K562 (cell line): Measurements from ENCODE around the gene TAS2R4. TPM values are rescaled to one million over a fixed set of nuclear protein-coding genes. Genes with fewer than 3 reads are reported as not detected.

Experiments used
- ARID2 ChIP-seq: fragments of 450-650 bp; IDR thresholded peaks from 2 replicates; pipeline ENCODE4 v1.6.1; 2017; ENCODE audit warnings: antibody characterized with exemption, mild to moderate bottlenecking
- ATF2 ChIP-seq: sonication (generic); formaldehyde crosslinking; IDR thresholded peaks from 2 replicates; pipeline ENCODE4 v1.8.1; 2022; ENCODE audit warnings: missing genetic modification reagents
- CHD2 ChIP-seq: IDR thresholded peaks from 2 replicates; pipeline ENCODE4 v1.6.1; 2011; ENCODE audit warnings: low read depth, low read length
- GTF2A2 ChIP-seq: IDR thresholded peaks from 2 replicates; pipeline ENCODE4 v1.6.1; 2016; ENCODE audit warnings: mild to moderate bottlenecking, missing genetic modification characterization, missing compliant biosample characterization
- HNRNPL ChIP-seq: fragments of 200-400 bp; formaldehyde crosslinking; IDR thresholded peaks from 2 replicates; pipeline ENCODE4 v1.6.1; 2017; ENCODE audit warnings: low read depth, mild to moderate bottlenecking, low read length
- LARP7 ChIP-seq: fragments of 450-650 bp; IDR thresholded peaks from 2 replicates; pipeline ENCODE4 v1.6.1; 2016
- MTF1 ChIP-seq: fragments of 250-450 bp; sonication (Bioruptor Pico); IDR thresholded peaks from 2 replicates; pipeline ENCODE4 v1.9.0; 2021; ENCODE audit warnings: moderate library complexity, mild to moderate bottlenecking, inconsistent platforms, borderline replicate concordance
- NR0B1 ChIP-seq: fragments of 450-650 bp; IDR thresholded peaks from one replicate; pipeline ENCODE4 v1.6.1; 2018; ENCODE audit warnings: mild to moderate bottlenecking, moderate library complexity; ENCODE audit not compliant: partially characterized antibody
- PHB2 ChIP-seq: fragments of 450-650 bp; IDR thresholded peaks from 2 replicates; pipeline ENCODE4 v1.6.1; 2017; ENCODE audit warnings: low read depth
- SMARCC2 ChIP-seq: fragments of 450-650 bp; IDR thresholded peaks from 2 replicates; pipeline ENCODE4 v1.6.1; 2017; ENCODE audit warnings: antibody characterized with exemption, moderate library complexity, mild to moderate bottlenecking, low read depth
- TEAD1 ChIP-seq, 2 experiments: fragments of 450-650 bp in 1 of 2; sonication (generic) in 1 of 2; formaldehyde crosslinking; IDR thresholded peaks; 2 replicates each; pipeline versions ENCODE4 v1.4.0 to v1.8.0; 2020 to 2022; ENCODE audit warnings: mild to moderate bottlenecking in 2 of 2, missing genetic modification reagents in 1 of 2
- TGIF2 ChIP-seq: sonication (generic); formaldehyde crosslinking; IDR thresholded peaks from 2 replicates; pipeline ENCODE4 v1.8.1; 2022; ENCODE audit warnings: mild to moderate bottlenecking, missing genetic modification reagents, moderate library complexity
- TOE1 ChIP-seq, 2 experiments: fragments of 450-650 bp in 1 of 2; sonication (generic) in 1 of 2; formaldehyde crosslinking in 1 of 2; IDR thresholded peaks; 2 replicates each; pipeline versions ENCODE4 v1.7.1 to v1.8.0; 2016 to 2022; ENCODE audit warnings: borderline replicate concordance in 2 of 2, mild to moderate bottlenecking in 2 of 2, antibody characterized with exemption in 1 of 2, inconsistent platforms in 1 of 2, low read depth in 1 of 2, missing genetic modification reagents in 1 of 2, moderate library complexity in 1 of 2
- ZNF239 ChIP-seq: fragments of 250-450 bp; sonication (Bioruptor Pico); IDR thresholded peaks from 2 replicates; pipeline ENCODE4 v1.4.0; 2020; ENCODE audit warnings: mild to moderate bottlenecking
- ZNF41 ChIP-seq: fragments of 250-450 bp; sonication (Bioruptor Pico); conservative IDR thresholded peaks from 2 replicates; pipeline ENCODE4 v1.4.0; 2020; ENCODE audit warnings: mild to moderate bottlenecking
- ZNF707 ChIP-seq: fragments of 250-450 bp; sonication (Bioruptor Pico); conservative IDR thresholded peaks from 2 replicates; pipeline ENCODE4 v1.8.0; 2022; ENCODE audit warnings: inconsistent platforms, mild to moderate bottlenecking, moderate library complexity
- ZNF780A ChIP-seq: fragments of 250-450 bp; sonication (Bioruptor Pico); IDR thresholded peaks from 2 replicates; pipeline ENCODE4 v1.5.0; 2021; ENCODE audit warnings: mild to moderate bottlenecking
- polyA plus RNA-seq, 8 experiments: library from polyadenylated mRNA; depleted of rRNA in 4 of 8; stranded (reverse) in 5 of 8; unstranded in 3 of 8; fragments of >200 nt; fragmentation: Nextera tagmentation in 2 of 8; fragmentation: Illumina TruSeq in 1 of 8; extraction: Ambion mirVana in 2 of 8; extraction: Trizol in 1 of 8; gene quantifications; 2 replicates each; pipeline versions ENCODE4 v1.2.1 to v1.2.3, GENCODE V29; 2011 to 2014; ENCODE audit warnings: inconsistent platforms in 1 of 8, missing spikeins in 1 of 8
- total RNA-seq, 7 experiments: library from RNA; depleted of rRNA in 6 of 7; stranded (reverse); fragments of >200 nt in 6 of 7; fragmentation: Illumina TruSeq in 2 of 7; extraction: Trizol in 2 of 7; gene quantifications; 2 replicates each; pipeline versions ENCODE4 v1.2.1 to v1.2.3, GENCODE V29; 2011 to 2021; ENCODE audit warnings: low replicate concordance in 1 of 7
- TF ChIP-seq, protein P1 (sequence below): sonication (generic); formaldehyde crosslinking; IDR thresholded peaks from 2 replicates; pipeline ENCODE4 v1.8.0; 2023; ENCODE audit warnings: missing genetic modification reagents, mild to moderate bottlenecking, borderline replicate concordance
- TF ChIP-seq, protein P2 (sequence below): fragments of 250-450 bp; sonication (Bioruptor Pico); IDR thresholded peaks from 2 replicates; pipeline ENCODE4 v1.8.0; 2021; ENCODE audit warnings: borderline replicate concordance, mild to moderate bottlenecking, moderate library complexity; ENCODE audit not compliant: poor library complexity, severe bottlenecking

The TAS2R4 gene
- total and polyA plus RNA-seq, 9 of the 15 experiments (the other 6 are each of a cell fraction or from before 2014, with no cell fraction given) = 0.04 to 2.1 (median 0.68) TPM

- TF ChIP-seq ZNF41 (CRISPR knock-in tag) (no peak), ATF2 (CRISPR knock-in tag) (no peak), SMARCC2 (no peak), ZNF780A (CRISPR knock-in tag) (no peak), TGIF2 (CRISPR knock-in tag) (no peak), TEAD1 (CRISPR knock-in tag; IDR thresholded peaks at IDR 0.05) (no peak; a peak in 1 of 4 replicates), NR0B1 (no peak), MTF1 (CRISPR knock-in tag) (no peak), GTF2A2 (tag) (no peak), PHB2 (0 out of 2 replicates have a peak, but pooled peaks have one; percentile 12), LARP7 (peak; percentile 94), ARID2 (no peak), ZNF239 (CRISPR knock-in tag) (no peak), TOE1 (IDR thresholded peaks at IDR 0.05; ENCODE audit: borderline replicate concordance) (no peak), TOE1 (CRISPR knock-in tag; IDR thresholded peaks at IDR 0.05; ENCODE audit: borderline replicate concordance, low read depth) (no peak), HNRNPL (no peak), CHD2 (no peak), ZNF707 (CRISPR knock-in tag) (no peak)
- TF ChIP-seq, protein P1, sequence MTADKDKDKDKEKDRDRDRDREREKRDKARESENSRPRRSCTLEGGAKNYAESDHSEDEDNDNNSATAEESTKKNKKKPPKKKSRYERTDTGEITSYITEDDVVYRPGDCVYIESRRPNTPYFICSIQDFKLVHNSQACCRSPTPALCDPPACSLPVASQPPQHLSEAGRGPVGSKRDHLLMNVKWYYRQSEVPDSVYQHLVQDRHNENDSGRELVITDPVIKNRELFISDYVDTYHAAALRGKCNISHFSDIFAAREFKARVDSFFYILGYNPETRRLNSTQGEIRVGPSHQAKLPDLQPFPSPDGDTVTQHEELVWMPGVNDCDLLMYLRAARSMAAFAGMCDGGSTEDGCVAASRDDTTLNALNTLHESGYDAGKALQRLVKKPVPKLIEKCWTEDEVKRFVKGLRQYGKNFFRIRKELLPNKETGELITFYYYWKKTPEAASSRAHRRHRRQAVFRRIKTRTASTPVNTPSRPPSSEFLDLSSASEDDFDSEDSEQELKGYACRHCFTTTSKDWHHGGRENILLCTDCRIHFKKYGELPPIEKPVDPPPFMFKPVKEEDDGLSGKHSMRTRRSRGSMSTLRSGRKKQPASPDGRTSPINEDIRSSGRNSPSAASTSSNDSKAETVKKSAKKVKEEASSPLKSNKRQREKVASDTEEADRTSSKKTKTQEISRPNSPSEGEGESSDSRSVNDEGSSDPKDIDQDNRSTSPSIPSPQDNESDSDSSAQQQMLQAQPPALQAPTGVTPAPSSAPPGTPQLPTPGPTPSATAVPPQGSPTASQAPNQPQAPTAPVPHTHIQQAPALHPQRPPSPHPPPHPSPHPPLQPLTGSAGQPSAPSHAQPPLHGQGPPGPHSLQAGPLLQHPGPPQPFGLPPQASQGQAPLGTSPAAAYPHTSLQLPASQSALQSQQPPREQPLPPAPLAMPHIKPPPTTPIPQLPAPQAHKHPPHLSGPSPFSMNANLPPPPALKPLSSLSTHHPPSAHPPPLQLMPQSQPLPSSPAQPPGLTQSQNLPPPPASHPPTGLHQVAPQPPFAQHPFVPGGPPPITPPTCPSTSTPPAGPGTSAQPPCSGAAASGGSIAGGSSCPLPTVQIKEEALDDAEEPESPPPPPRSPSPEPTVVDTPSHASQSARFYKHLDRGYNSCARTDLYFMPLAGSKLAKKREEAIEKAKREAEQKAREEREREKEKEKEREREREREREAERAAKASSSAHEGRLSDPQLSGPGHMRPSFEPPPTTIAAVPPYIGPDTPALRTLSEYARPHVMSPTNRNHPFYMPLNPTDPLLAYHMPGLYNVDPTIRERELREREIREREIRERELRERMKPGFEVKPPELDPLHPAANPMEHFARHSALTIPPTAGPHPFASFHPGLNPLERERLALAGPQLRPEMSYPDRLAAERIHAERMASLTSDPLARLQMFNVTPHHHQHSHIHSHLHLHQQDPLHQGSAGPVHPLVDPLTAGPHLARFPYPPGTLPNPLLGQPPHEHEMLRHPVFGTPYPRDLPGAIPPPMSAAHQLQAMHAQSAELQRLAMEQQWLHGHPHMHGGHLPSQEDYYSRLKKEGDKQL (CRISPR knock-in tag) = no peak
- TF ChIP-seq, protein P2, sequence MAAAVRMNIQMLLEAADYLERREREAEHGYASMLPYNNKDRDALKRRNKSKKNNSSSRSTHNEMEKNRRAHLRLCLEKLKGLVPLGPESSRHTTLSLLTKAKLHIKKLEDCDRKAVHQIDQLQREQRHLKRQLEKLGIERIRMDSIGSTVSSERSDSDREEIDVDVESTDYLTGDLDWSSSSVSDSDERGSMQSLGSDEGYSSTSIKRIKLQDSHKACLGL (CRISPR knock-in tag) = no peak
These were observed 39.2 kb upstream of the TAS2R4 start (continued) for GRCh38 chr7:141737118-141737835.
